ENCODE measurements around the gene MSN.

DNA sequence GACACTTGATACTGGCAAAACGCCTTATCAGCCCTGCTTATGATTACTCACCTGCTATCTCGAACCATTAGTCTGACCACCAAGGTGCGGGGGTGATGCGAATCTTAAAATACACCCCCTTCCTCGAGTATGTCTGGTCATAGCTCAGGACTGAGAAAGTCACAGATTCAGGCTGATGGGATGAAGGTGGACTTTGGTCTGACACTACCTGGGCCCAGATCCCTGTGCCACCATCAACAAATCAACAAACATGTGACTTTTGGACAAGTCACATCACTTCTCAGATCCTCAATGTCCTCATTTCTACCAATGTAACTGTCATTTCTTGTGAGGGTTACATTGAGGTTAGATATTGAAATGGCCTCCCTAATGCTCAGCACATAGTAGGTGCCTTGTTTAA, 9.8 kb upstream of the MSN start:
- TF ChIP-seq, protein P1, sequence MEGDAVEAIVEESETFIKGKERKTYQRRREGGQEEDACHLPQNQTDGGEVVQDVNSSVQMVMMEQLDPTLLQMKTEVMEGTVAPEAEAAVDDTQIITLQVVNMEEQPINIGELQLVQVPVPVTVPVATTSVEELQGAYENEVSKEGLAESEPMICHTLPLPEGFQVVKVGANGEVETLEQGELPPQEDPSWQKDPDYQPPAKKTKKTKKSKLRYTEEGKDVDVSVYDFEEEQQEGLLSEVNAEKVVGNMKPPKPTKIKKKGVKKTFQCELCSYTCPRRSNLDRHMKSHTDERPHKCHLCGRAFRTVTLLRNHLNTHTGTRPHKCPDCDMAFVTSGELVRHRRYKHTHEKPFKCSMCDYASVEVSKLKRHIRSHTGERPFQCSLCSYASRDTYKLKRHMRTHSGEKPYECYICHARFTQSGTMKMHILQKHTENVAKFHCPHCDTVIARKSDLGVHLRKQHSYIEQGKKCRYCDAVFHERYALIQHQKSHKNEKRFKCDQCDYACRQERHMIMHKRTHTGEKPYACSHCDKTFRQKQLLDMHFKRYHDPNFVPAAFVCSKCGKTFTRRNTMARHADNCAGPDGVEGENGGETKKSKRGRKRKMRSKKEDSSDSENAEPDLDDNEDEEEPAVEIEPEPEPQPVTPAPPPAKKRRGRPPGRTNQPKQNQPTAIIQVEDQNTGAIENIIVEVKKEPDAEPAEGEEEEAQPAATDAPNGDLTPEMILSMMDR (conservative IDR thresholded peaks at IDR 0.05; ENCODE audit: low read depth, low read length), result no peak
- no peak for TF ChIP-seq EZH2 (IDR thresholded peaks at IDR 0.05; ENCODE audit: low read length, unreplicated experiment)
- TF ChIP-seq EZH2phosphoT487 (IDR thresholded peaks at IDR 0.05; ENCODE audit: borderline replicate concordance, low read length), result no peak

All from PC-3 (cell line).